Esophagus squamous epithelium (tissue), 5 donors: ENCODE data around the gene ZFPM1. TPM values are rescaled to one million over a fixed set of nuclear protein-coding genes. Genes with fewer than 3 reads are reported as not detected.

Source experiments
- DNase-seq: peaks from one replicate; lab custom pipeline; 2025; lab: John Stamatoyannopoulos, UW
- H3K27ac ChIP-seq, 4 donors: fragments of 200-600 bp; sonication (generic); one replicate each; pipeline ENCODE4 v1.5.1; 2016 to 2019; ENCODE audit warnings: mild to moderate bottlenecking in 1 of 4
- H3K27me3 ChIP-seq, 4 donors: fragments of 200-600 bp; sonication (generic); 1 replicate in 3 of 4; 2 replicates in 1 of 4; pipeline versions ENCODE4 v1.5.1 to v1.6.0; 2017 to 2021; ENCODE audit warnings: antibody characterized with exemption in 1 of 4
- H3K36me3 ChIP-seq, 3 donors: fragments of 200-600 bp; sonication (generic); one replicate each; pipeline ENCODE4 v1.5.1; 2016 to 2019
- H3K4me1 ChIP-seq, 3 donors: fragments of 200-600 bp; sonication (generic); one replicate each; pipeline ENCODE4 v1.5.1; 2017 to 2019
- H3K4me3 ChIP-seq, 4 donors: fragments of 200-600 bp; sonication (generic); 1 replicate in 3 of 4; 2 replicates in 1 of 4; pipeline ENCODE4 v1.5.1; 2016 to 2019; ENCODE audit warnings: mild to moderate bottlenecking in 2 of 4, moderate library complexity in 1 of 4
- H3K9me3 ChIP-seq, 3 donors: fragments of 200-600 bp; sonication (generic); one replicate each; pipeline ENCODE4 v1.5.1; 2016 to 2019
- CTCF ChIP-seq, 6 experiments: fragments of 450-650 bp in 4 of 6; fragments of 200-600 bp in 2 of 6; sonication (generic) in 2 of 6; IDR thresholded peaks; one replicate each; pipeline ENCODE4 v1.5.1; 2016 to 2019; ENCODE audit warnings: antibody characterized with exemption in 6 of 6, mild to moderate bottlenecking in 4 of 6, moderate library complexity in 4 of 6
- POLR2A ChIP-seq, 4 donors: fragments of 450-650 bp; IDR thresholded peaks; one replicate each; pipeline ENCODE4 v1.6.1; 2017; ENCODE audit warnings: antibody characterized with exemption in 4 of 4, mild to moderate bottlenecking in 4 of 4, moderate library complexity in 3 of 4
- WGBS, 2 donors: methylation state at CpG; one replicate each; pipeline ENCODE4 v1.1.5; 2018; 5-methylcytosine and 5-hydroxymethylcytosine counted together
- intact Hi-C: fragments of 100-400 bp; cut with DNase I; formaldehyde crosslinking; loops from one replicate; pipeline ENCODE4 v1.15.0; 2022
- total RNA-seq, 4 donors: library from RNA; depleted of rRNA; stranded (reverse); fragments of >200 nt; gene quantifications; one replicate each; pipeline ENCODE4 v1.1.0, GENCODE V29; 2016
- donor health status: DM: yes; HTN: yes; CAD: no.

Gene ZFPM1
- total RNA-seq, 4 donors from 2014 or later = 0.67 to 1.7 (median 1.2) TPM

GRCh38 chr16:88529596-88529995 lies 76.5 kb downstream of the ZFPM1 start:
- Histone ChIP-seq H3K4me1 (peaks cover 16 to 53% (median 26%) of the 10 kb centered on the region in 3 donors), H3K9me3 (no peaks in the 10 kb centered on the region), H3K36me3 (peaks cover 0 to 22% (median 7%) of the 10 kb centered on the region in 3 donors), H3K27me3 (peaks cover 0 to 26% (median 0%) of the 10 kb centered on the region in 4 donors), H3K4me3 (no peak overlapping the region), H3K27ac (no peak overlapping the region)
- TF ChIP-seq CTCF (IDR thresholded peaks at IDR 0.05) (no peak), POLR2A (IDR thresholded peaks at IDR 0.05) (no peak)
- 90% methylated on average over 6 to 7 of the region's 9 CpGs for WGBS, 2 donors
- intact Hi-C loops = loop anchor here (5.0 kb wide), 1 partner anchor 87 kb away; no protein-coding TSS in a partner anchor
- DNase-seq = no peak

- 67 to 95% methylated on average over 1 to 4 of the region's 27 CpGs for WGBS, 2 donors
- TF ChIP-seq POLR2A (IDR thresholded peaks at IDR 0.05) (no peak), CTCF (IDR thresholded peaks at IDR 0.05) (no peak)
- H3K4me1 ChIP-seq = peaks cover 22 to 52% (median 29%) of the 10 kb centered on the region in 3 donors
- H3K4me3 ChIP-seq = no peak overlapping the region
- no peak for DNase-seq
- peaks cover 0 to 19% (median 0%) of the 10 kb centered on the region in 4 donors for H3K27me3 ChIP-seq
- H3K9me3 ChIP-seq = no peaks in the 10 kb centered on the region
- intact Hi-C loops = no loop called here
- H3K27ac ChIP-seq = no peak overlapping the region
- H3K36me3 ChIP-seq = peaks cover 0 to 22% (median 7%) of the 10 kb centered on the region in 3 donors
These were observed 77.2 kb downstream of the ZFPM1 start for GRCh38 chr16:88530051-88530857.

DNA sequence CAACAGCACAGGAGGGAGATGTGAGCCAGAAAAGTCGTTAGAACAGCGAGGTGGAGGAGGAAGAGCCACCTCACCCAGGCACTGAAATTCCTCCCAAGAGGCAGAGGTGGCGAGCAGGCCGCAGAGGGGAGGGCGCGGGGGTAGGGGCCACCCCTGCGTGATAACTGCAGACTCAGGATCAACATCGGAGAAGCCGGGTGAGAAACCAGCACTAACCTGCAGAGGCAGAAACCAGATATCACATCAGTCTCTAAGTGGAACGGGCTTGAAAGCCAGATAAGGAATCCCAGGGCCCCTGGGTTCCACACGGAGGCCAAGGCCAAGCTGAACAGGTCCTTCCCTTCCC lies 77.8 kb downstream of the ZFPM1 start:
- intact Hi-C loops = no loop called here
- DNase-seq = no peak
- Histone ChIP-seq H3K4me1 (peaks cover 24 to 52% (median 26%) of the 10 kb centered on the region in 3 donors), H3K27ac (no peak overlapping the region), H3K4me3 (no peak overlapping the region), H3K27me3 (peaks cover 0 to 13% (median 0%) of the 10 kb centered on the region in 4 donors), H3K9me3 (no peaks in the 10 kb centered on the region), H3K36me3 (peaks cover 0 to 22% (median 7%) of the 10 kb centered on the region in 3 donors)
- TF ChIP-seq POLR2A (IDR thresholded peaks at IDR 0.05) (no peak), CTCF (IDR thresholded peaks at IDR 0.05) (no peak)
- WGBS, 2 donors = 78 to 82% methylated on average over 7 to 11 of the region's 11 CpGs

- no peaks in the 10 kb centered on the region for H3K9me3 ChIP-seq
- no peak overlapping the region for H3K4me3 ChIP-seq
- no peak overlapping the region for H3K27ac ChIP-seq
- peaks cover 22 to 50% (median 24%) of the 10 kb centered on the region in 3 donors for H3K4me1 ChIP-seq
- no peak for DNase-seq
- TF ChIP-seq POLR2A (IDR thresholded peaks at IDR 0.05) = no peak
- WGBS, 2 donors = 81 to 83% methylated on average over 7 to 10 of the region's 12 CpGs
- intact Hi-C loops = no loop called here
- H3K27me3 ChIP-seq = peaks cover 0 to 9% (median 0%) of the 10 kb centered on the region in 4 donors
- H3K36me3 ChIP-seq = peaks cover 0 to 22% (median 7%) of the 10 kb centered on the region in 3 donors
These were observed 78.3 kb downstream of the ZFPM1 start for GRCh38 chr16:88531346-88531745.

DNA sequence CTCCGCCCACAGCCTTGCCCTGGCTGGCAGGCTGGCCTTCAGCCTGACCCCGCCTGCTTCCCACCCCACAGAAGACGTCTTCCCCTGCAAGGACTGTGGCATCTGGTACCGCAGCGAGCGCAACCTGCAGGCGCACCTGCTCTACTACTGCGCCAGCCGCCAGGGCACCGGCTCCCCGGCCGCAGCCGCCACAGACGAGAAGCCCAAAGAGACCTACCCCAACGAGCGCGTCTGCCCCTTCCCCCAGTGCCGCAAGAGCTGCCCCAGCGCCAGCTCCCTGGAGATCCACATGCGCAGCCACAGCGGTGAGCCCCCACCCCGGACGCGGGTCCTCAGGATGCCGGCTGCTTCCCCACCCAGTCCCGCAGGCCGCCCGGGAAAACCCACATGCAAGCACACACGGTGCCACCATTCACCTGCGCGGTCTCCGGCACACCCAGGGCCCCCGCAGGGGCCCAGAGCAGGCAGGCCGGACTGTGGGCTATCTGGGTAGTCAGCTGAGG lies 78.9 kb downstream of the ZFPM1 start:
- Histone ChIP-seq H3K4me1 (peaks cover 19 to 50% (median 22%) of the 10 kb centered on the region in 3 donors), H3K4me3 (no peak overlapping the region), H3K36me3 (peaks cover 0 to 22% (median 7%) of the 10 kb centered on the region in 3 donors), H3K9me3 (no peaks in the 10 kb centered on the region), H3K27me3 (peaks cover 0 to 4% (median 0%) of the 10 kb centered on the region in 4 donors), H3K27ac (no peak overlapping the region)
- intact Hi-C loops = no loop called here
- 100% methylated on average over 1 to 2 of the region's 34 CpGs for WGBS, 2 donors
- TF ChIP-seq POLR2A (IDR thresholded peaks at IDR 0.05) = no peak
- TF ChIP-seq CTCF (IDR thresholded peaks at IDR 0.05) = no peak
- no peak for DNase-seq
